Adrenal gland (tissue), 12 donors: ENCODE results near the gene INHBC. TPM values are rescaled to one million over a fixed set of nuclear protein-coding genes. Genes with fewer than 3 reads are reported as not detected.
"Not testable (repeated sequence)": the region's sequence is repeated elsewhere in the genome, so short reads cannot be mapped to it uniquely, and the experiment has no call there.

Experiments used
- DNase-seq, 7 donors: peaks; one replicate each; pipeline ENCODE4 v3.0.0-alpha.2; 2019 to 2020
- H3K27ac ChIP-seq, 5 donors: fragments of 200-600 bp; sonication (generic) in 4 of 5; 1 replicate in 3 of 5; 2 replicates in 2 of 5; pipeline versions ENCODE4 v1.5.1 to v1.8.0; 2016 to 2020; ENCODE audit warnings: mild to moderate bottlenecking in 1 of 5
- H3K27me3 ChIP-seq: fragments of 200-600 bp; 2 replicates; pipeline ENCODE4 v1.8.0; 2021
- H3K36me3 ChIP-seq, 2 donors: fragments of 200-600 bp; replicated peaks in 1 of 2; 1 replicate in 1 of 2; 2 replicates in 1 of 2; pipeline versions ENCODE4 v1.5.1 to v1.8.0; 2018 to 2022
- H3K4me1 ChIP-seq, 2 donors: fragments of 200-600 bp; replicated peaks in 1 of 2; 1 replicate in 1 of 2; 2 replicates in 1 of 2; pipeline versions ENCODE4 v1.5.1 to v1.8.0; 2018 to 2021
- H3K4me3 ChIP-seq, 4 donors: fragments of 200-600 bp; sonication (generic) in 3 of 4; one replicate each; pipeline ENCODE4 v1.5.1; 2016 to 2018
- H3K9me3 ChIP-seq, 3 donors: fragments of 200-600 bp; sonication (generic) in 1 of 3; replicated peaks in 1 of 3; 1 replicate in 2 of 3; 2 replicates in 1 of 3; pipeline versions ENCODE4 v1.5.1 to v1.8.0; 2016 to 2021
- CTCF ChIP-seq, 6 experiments: fragments of 450-650 bp in 4 of 6; fragments of 200-600 bp in 2 of 6; sonication (generic) in 1 of 6; IDR thresholded peaks; 1 replicate in 5 of 6; 2 replicates in 1 of 6; pipeline versions ENCODE4 v1.5.1 to v1.8.0; 2016 to 2021; ENCODE audit warnings: antibody characterized with exemption in 6 of 6, mild to moderate bottlenecking in 2 of 6, moderate library complexity in 1 of 6
- POLR2A ChIP-seq, 2 donors: fragments of 450-650 bp; IDR thresholded peaks; one replicate each; pipeline ENCODE4 v1.6.1; 2017; ENCODE audit warnings: antibody characterized with exemption in 2 of 2, mild to moderate bottlenecking in 2 of 2, moderate library complexity in 1 of 2
- WGBS, 4 donors: extraction: QIAGEN DNeasy Blood & Tissue Kit in 2 of 4; methylation state at CpG; one replicate each; pipeline versions ENCODE4 v1.1.5 to v1.1.7; 2013 to 2017; 5-methylcytosine and 5-hydroxymethylcytosine counted together
- intact Hi-C, 2 donors: fragments of 100-400 bp; cut with DNase I; formaldehyde crosslinking; loops; one replicate each; pipeline versions ENCODE4 v1.14.1 to v1.15.0; 2022 to 2023
- polyA plus RNA-seq, 3 donors: library from polyadenylated mRNA; stranded (reverse); fragments of 200-250 nt in 2 of 3; fragments of 350-450 nt in 1 of 3; fragmentation: Illumina TruSeq in 1 of 3; extraction: RNeasy Lipid Tissue Mini Kit (QIAGEN cat#74804) in 1 of 3; gene quantifications; one replicate each; pipeline ENCODE4 v1.2.3, GENCODE V29; 2013 to 2014
- total RNA-seq, 9 donors: library from RNA; depleted of rRNA in 4 of 9; stranded (reverse); fragments of >200 nt in 4 of 9; fragments of 120-200 nt in 1 of 9; fragmentation: NEBNext Ultra II Directional in 1 of 9; extraction: Animal tissue kit (Norgen Biotek cat#: 25700) in 1 of 9; gene quantifications; one replicate each; pipeline versions ENCODE4 v1.1.0 to v1.2.4, GENCODE V29; 2013 to 2023
- donor health status: healthy with polysubstance abuse.
- donor health status: Bipolar disorder and iron deficiency.
- donor health status: DM: yes; HTN: yes; CAD: no.
- donor health status: DM: no; HTN: no; CAD: no.
- donor health status: DM: no; HTN: no; CAD: no.
- donor health status: DM: yes; HTN: yes; CAD: no.

Gene INHBC
- total and polyA plus RNA-seq, 12 donors, result not detected

- Histone ChIP-seq H3K27me3 (no peaks in the 10 kb centered on the region), H3K9me3 (no peaks in the 10 kb centered on the region), H3K4me3 (no peak overlapping the region), H3K4me1 (peaks cover 0 to 9% of the 10 kb centered on the region in 2 donors), H3K36me3 (no peaks in the 10 kb centered on the region), H3K27ac (no peak overlapping the region)
- intact Hi-C loops, result no loop called here
- DNase-seq, result no peak
- no peak for TF ChIP-seq CTCF (IDR thresholded peaks at IDR 0.05)
- no peak for TF ChIP-seq POLR2A (IDR thresholded peaks at IDR 0.05)
- WGBS, 4 donors, result 95 to 99% (median 98%) methylated on average over 4 of the region's 4 CpGs
Observed at GRCh38 chr12:57410534-57410933, 24.1 kb upstream of the INHBC start.

- H3K4me3 ChIP-seq, intact Hi-C loops, H3K27me3 ChIP-seq, H3K27ac ChIP-seq, H3K36me3 ChIP-seq, DNase-seq, H3K9me3 ChIP-seq: not testable (repeated sequence)
- 86 to 93% (median 89%) methylated on average over 6 of the region's 6 CpGs for WGBS, 4 donors
- peaks cover 6 to 38% of the 10 kb centered on the region in 2 donors for H3K4me1 ChIP-seq
Observed at GRCh38 chr12:57414160-57414559, 20.4 kb upstream of the INHBC start.

GRCh38 chr12:57415088-57415487 is 19.5 kb upstream of the INHBC start:
- Histone ChIP-seq H3K4me3 (no peak overlapping the region), H3K36me3 (no peaks in the 10 kb centered on the region), H3K4me1 (peaks cover 6 to 38% of the 10 kb centered on the region in 2 donors), H3K27ac (no peak overlapping the region), H3K27me3 (no peaks in the 10 kb centered on the region), H3K9me3 (no peaks in the 10 kb centered on the region)
- TF ChIP-seq POLR2A (IDR thresholded peaks at IDR 0.05) (no peak), CTCF (IDR thresholded peaks at IDR 0.05) (no peak)
- intact Hi-C loops, result no loop called here
- WGBS, 4 donors, result 83 to 88% (median 85%) methylated on average over 2 of the region's 2 CpGs
- DNase-seq, result no peak

GRCh38 chr12:57416039-57416996 is 18.3 kb upstream of the INHBC start:
- no peaks in the 10 kb centered on the region for H3K9me3 ChIP-seq
- TF ChIP-seq CTCF (IDR thresholded peaks at IDR 0.05) (no peak), POLR2A (IDR thresholded peaks at IDR 0.05) (no peak)
- H3K27ac ChIP-seq, result peak overlapping the region in 2 of 5 donors; percentile 35 to 44
- no peak overlapping the region for H3K4me3 ChIP-seq
- peaks cover 6 to 38% of the 10 kb centered on the region in 2 donors for H3K4me1 ChIP-seq
- no peaks in the 10 kb centered on the region for H3K36me3 ChIP-seq
- WGBS, 4 donors, result 74 to 87% (median 80%) methylated on average over 7 to 8 of the region's 8 CpGs
- peak in 3 of 7 donors; percentile 6 to 30 (median 26) for DNase-seq
- H3K27me3 ChIP-seq, result no peaks in the 10 kb centered on the region
- intact Hi-C loops, result no loop called here
